ENCODE data around the gene PCSK1N.
"Not testable (repeated sequence)": the region's sequence is repeated elsewhere in the genome, so short reads cannot be mapped to it uniquely, and the experiment has no call there.

The PCSK1N gene

DNA sequence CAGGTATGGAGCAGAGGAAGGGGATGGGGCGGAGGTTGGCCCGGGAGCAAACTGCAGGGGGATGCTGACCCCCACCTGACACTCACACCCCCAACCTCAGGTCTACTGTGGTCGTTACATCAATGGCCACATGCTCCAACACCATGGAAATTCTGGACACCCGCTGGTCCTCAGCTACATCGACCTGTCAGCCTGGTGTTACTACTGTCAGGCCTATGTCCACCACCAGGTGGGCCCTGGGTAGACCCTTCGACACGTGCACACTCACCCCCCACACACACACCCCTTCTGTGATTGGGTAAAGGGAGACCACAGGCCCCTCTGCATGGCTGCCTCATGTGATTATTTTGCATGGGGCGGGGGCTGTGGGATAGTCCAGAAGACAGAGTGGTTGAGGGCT is 11.3 kb downstream of the PCSK1N start:
- no peak for TF ChIP-seq BACH2 (CRISPR knock-in tag; IDR thresholded peaks at IDR 0.05; ENCODE audit: borderline replicate concordance)
- TF ChIP-seq TCF4 (CRISPR knock-in tag; IDR thresholded peaks at IDR 0.05; ENCODE audit: borderline replicate concordance) = no peak
- TF ChIP-seq, protein P1, sequence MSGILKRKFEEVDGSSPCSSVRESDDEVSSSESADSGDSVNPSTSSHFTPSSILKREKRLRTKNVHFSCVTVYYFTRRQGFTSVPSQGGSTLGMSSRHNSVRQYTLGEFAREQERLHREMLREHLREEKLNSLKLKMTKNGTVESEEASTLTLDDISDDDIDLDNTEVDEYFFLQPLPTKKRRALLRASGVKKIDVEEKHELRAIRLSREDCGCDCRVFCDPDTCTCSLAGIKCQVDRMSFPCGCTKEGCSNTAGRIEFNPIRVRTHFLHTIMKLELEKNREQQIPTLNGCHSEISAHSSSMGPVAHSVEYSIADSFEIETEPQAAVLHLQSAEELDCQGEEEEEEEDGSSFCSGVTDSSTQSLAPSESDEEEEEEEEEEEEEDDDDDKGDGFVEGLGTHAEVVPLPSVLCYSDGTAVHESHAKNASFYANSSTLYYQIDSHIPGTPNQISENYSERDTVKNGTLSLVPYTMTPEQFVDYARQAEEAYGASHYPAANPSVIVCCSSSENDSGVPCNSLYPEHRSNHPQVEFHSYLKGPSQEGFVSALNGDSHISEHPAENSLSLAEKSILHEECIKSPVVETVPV (CRISPR knock-in tag; IDR thresholded peaks at IDR 0.05) = no peak
- no peak for TF ChIP-seq ZNF8 (CRISPR knock-in tag; IDR thresholded peaks at IDR 0.05)
- no peak for TF ChIP-seq PPARA (CRISPR knock-in tag; IDR thresholded peaks at IDR 0.05; ENCODE audit: borderline replicate concordance)
- TF ChIP-seq, protein P2, sequence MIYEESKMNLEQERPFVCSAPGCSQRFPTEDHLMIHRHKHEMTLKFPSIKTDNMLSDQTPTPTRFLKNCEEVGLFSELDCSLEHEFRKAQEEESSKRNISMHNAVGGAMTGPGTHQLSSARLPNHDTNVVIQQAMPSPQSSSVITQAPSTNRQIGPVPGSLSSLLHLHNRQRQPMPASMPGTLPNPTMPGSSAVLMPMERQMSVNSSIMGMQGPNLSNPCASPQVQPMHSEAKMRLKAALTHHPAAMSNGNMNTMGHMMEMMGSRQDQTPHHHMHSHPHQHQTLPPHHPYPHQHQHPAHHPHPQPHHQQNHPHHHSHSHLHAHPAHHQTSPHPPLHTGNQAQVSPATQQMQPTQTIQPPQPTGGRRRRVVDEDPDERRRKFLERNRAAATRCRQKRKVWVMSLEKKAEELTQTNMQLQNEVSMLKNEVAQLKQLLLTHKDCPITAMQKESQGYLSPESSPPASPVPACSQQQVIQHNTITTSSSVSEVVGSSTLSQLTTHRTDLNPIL (CRISPR knock-in tag; IDR thresholded peaks at IDR 0.05; ENCODE audit: low read depth) = no peak
- TF ChIP-seq OSR1 (CRISPR knock-in tag; IDR thresholded peaks at IDR 0.05) = no peak
- no peak for TF ChIP-seq RARB (CRISPR knock-in tag; IDR thresholded peaks at IDR 0.05)
- TF ChIP-seq ARNTL (CRISPR knock-in tag; IDR thresholded peaks at IDR 0.05; ENCODE audit: borderline replicate concordance, low read depth) = no peak
- no peak for TF ChIP-seq ESRRG (CRISPR knock-in tag; IDR thresholded peaks at IDR 0.05)
- TF ChIP-seq ZNF565 (CRISPR knock-in tag; conservative IDR thresholded peaks at IDR 0.05; ENCODE audit: low read depth) = no peak
- TF ChIP-seq ISL1 (CRISPR knock-in tag; IDR thresholded peaks at IDR 0.05) = no peak
- TF ChIP-seq GLIS3 (CRISPR knock-in tag; IDR thresholded peaks at IDR 0.05) = no peak
- TF ChIP-seq ZFP3 (CRISPR knock-in tag; IDR thresholded peaks at IDR 0.05) = no peak
- ATAC-seq = no peak

DNA sequence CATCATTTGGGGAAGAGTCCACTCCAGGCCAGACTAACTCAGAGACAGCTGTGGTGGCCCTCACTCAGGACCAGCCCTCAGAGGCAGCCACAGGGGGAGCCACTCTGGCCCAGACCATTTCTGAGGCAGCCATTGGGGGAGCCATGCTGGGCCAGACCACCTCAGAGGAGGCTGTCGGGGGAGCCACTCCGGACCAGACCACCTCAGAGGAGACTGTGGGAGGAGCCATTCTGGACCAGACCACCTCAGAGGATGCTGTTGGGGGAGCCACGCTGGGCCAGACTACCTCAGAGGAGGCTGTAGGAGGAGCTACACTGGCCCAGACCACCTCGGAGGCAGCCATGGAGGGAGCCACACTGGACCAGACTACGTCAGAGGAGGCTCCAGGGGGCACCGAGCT is 12.4 kb downstream of the PCSK1N start:
- no peak for ATAC-seq
- no peak for TF ChIP-seq PPARA (CRISPR knock-in tag; IDR thresholded peaks at IDR 0.05; ENCODE audit: borderline replicate concordance)
- TF ChIP-seq ZFP3 (CRISPR knock-in tag; IDR thresholded peaks at IDR 0.05) = no peak
- TF ChIP-seq ZNF70 (CRISPR knock-in tag; IDR thresholded peaks at IDR 0.05) = no peak
- TF ChIP-seq TOX (CRISPR knock-in tag; IDR thresholded peaks at IDR 0.05; ENCODE audit: borderline replicate concordance) = no peak
- no peak for TF ChIP-seq CSDC2 (CRISPR knock-in tag; IDR thresholded peaks at IDR 0.05)
- TF ChIP-seq ZC3H10 (CRISPR knock-in tag; IDR thresholded peaks at IDR 0.05) = no peak
- TF ChIP-seq, protein P2 (CRISPR knock-in tag; IDR thresholded peaks at IDR 0.05; ENCODE audit: low read depth) = no peak
- no peak for TF ChIP-seq OSR1 (CRISPR knock-in tag; IDR thresholded peaks at IDR 0.05)
- TF ChIP-seq, protein P1 (CRISPR knock-in tag; IDR thresholded peaks at IDR 0.05) = no peak
- no peak for TF ChIP-seq GLIS3 (CRISPR knock-in tag; IDR thresholded peaks at IDR 0.05)
- TF ChIP-seq, protein P3, sequence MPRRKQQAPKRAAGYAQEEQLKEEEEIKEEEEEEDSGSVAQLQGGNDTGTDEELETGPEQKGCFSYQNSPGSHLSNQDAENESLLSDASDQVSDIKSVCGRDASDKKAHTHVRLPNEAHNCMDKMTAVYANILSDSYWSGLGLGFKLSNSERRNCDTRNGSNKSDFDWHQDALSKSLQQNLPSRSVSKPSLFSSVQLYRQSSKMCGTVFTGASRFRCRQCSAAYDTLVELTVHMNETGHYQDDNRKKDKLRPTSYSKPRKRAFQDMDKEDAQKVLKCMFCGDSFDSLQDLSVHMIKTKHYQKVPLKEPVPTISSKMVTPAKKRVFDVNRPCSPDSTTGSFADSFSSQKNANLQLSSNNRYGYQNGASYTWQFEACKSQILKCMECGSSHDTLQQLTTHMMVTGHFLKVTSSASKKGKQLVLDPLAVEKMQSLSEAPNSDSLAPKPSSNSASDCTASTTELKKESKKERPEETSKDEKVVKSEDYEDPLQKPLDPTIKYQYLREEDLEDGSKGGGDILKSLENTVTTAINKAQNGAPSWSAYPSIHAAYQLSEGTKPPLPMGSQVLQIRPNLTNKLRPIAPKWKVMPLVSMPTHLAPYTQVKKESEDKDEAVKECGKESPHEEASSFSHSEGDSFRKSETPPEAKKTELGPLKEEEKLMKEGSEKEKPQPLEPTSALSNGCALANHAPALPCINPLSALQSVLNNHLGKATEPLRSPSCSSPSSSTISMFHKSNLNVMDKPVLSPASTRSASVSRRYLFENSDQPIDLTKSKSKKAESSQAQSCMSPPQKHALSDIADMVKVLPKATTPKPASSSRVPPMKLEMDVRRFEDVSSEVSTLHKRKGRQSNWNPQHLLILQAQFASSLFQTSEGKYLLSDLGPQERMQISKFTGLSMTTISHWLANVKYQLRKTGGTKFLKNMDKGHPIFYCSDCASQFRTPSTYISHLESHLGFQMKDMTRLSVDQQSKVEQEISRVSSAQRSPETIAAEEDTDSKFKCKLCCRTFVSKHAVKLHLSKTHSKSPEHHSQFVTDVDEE (CRISPR knock-in tag; IDR thresholded peaks at IDR 0.05) = no peak
- TF ChIP-seq ESRRG (CRISPR knock-in tag; IDR thresholded peaks at IDR 0.05) = no peak
- TF ChIP-seq, protein P4, sequence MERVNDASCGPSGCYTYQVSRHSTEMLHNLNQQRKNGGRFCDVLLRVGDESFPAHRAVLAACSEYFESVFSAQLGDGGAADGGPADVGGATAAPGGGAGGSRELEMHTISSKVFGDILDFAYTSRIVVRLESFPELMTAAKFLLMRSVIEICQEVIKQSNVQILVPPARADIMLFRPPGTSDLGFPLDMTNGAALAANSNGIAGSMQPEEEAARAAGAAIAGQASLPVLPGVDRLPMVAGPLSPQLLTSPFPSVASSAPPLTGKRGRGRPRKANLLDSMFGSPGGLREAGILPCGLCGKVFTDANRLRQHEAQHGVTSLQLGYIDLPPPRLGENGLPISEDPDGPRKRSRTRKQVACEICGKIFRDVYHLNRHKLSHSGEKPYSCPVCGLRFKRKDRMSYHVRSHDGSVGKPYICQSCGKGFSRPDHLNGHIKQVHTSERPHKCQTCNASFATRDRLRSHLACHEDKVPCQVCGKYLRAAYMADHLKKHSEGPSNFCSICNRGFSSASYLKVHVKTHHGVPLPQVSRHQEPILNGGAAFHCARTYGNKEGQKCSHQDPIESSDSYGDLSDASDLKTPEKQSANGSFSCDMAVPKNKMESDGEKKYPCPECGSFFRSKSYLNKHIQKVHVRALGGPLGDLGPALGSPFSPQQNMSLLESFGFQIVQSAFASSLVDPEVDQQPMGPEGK (CRISPR knock-in tag; IDR thresholded peaks at IDR 0.05; ENCODE audit: borderline replicate concordance) = no peak
- TF ChIP-seq ARNTL (CRISPR knock-in tag; IDR thresholded peaks at IDR 0.05; ENCODE audit: borderline replicate concordance, low read depth) = no peak
- TF ChIP-seq BACH2 (CRISPR knock-in tag; IDR thresholded peaks at IDR 0.05; ENCODE audit: borderline replicate concordance) = no peak
- no peak for TF ChIP-seq TCF4 (CRISPR knock-in tag; IDR thresholded peaks at IDR 0.05; ENCODE audit: borderline replicate concordance)
- no peak for TF ChIP-seq SNAI2 (CRISPR knock-in tag; IDR thresholded peaks at IDR 0.05)
- no peak for TF ChIP-seq RARB (CRISPR knock-in tag; IDR thresholded peaks at IDR 0.05)
- no peak for TF ChIP-seq ZNF565 (CRISPR knock-in tag; conservative IDR thresholded peaks at IDR 0.05; ENCODE audit: low read depth)
- TF ChIP-seq, protein P5, sequence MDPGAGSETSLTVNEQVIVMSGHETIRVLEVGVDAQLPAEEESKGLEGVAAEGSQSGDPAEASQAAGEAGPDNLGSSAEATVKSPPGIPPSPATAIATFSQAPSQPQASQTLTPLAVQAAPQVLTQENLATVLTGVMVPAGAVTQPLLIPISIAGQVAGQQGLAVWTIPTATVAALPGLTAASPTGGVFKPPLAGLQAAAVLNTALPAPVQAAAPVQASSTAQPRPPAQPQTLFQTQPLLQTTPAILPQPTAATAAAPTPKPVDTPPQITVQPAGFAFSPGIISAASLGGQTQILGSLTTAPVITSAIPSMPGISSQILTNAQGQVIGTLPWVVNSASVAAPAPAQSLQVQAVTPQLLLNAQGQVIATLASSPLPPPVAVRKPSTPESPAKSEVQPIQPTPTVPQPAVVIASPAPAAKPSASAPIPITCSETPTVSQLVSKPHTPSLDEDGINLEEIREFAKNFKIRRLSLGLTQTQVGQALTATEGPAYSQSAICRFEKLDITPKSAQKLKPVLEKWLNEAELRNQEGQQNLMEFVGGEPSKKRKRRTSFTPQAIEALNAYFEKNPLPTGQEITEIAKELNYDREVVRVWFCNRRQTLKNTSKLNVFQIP (CRISPR knock-in tag; IDR thresholded peaks at IDR 0.05; ENCODE audit: borderline replicate concordance, low read depth) = no peak

DNA sequence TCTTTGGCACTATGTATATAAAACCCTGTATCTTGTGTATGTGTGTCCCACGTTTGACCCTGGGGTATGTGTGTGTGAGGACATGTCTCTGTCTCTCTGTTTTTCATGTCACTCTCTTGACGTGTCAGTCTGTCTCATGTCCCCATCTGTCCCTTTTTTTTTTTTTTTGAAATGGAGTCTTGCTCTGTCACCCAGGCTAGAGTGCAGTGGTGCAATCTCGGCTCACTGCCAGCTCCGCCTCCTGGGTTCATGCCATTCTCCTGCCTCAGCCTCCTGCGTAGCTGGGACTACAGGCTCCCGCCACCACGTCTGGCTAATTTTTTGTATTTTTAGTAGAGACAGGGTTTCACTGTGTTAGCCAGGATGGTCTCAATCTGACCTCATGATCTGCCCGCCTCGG is 16.0 kb downstream of the PCSK1N start:
- ATAC-seq = not testable (repeated sequence)
